ENCODE results near the gene B3GAT2.

DNA sequence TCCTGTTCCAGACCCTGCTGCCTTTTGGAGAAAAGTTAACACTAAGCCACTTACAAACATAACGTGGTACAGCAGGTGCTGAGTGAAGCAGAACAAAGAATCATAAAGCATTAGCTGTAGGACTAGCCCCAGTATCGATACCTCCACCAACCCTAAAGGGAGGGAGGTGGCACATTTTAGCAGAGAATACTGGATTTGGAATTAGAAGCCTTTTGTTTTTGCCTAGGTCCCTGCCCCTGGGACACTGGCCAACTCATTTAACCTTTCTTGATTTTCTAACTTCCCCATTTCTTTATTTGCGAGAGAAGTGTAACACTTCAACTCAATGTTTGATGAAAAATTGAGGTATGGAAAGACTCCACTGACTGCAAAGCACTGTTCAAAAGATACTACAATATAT lies 93.5 kb downstream of the B3GAT2 start:
- no peak for TF ChIP-seq CTCF (CRISPR knock-in tag; IDR thresholded peaks at IDR 0.05)
- no peak for TF ChIP-seq THAP8 (CRISPR knock-in tag; IDR thresholded peaks at IDR 0.05; ENCODE audit: borderline replicate concordance)
- TF ChIP-seq ZNF747 (CRISPR knock-in tag; IDR thresholded peaks at IDR 0.05; ENCODE audit: borderline replicate concordance): no peak
- no peak for TF ChIP-seq ZNF792 (CRISPR knock-in tag; IDR thresholded peaks at IDR 0.05)
- TF ChIP-seq SP2 (CRISPR knock-in tag; IDR thresholded peaks at IDR 0.05): no peak
- TF ChIP-seq, protein P1, sequence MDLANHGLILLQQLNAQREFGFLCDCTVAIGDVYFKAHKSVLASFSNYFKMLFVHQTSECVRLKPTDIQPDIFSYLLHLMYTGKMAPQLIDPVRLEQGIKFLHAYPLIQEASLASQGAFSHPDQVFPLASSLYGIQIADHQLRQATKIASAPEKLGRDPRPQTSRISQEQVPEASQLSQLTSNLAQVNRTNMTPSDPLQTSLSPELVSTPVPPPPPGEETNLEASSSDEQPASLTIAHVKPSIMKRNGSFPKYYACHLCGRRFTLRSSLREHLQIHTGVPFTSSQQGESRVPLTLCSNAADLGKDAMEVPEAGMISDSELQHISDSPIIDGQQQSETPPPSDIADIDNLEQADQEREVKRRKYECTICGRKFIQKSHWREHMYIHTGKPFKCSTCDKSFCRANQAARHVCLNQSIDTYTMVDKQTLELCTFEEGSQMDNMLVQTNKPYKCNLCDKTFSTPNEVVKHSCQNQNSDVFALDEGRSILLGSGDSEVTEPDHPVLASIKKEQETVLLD (CRISPR knock-in tag; IDR thresholded peaks at IDR 0.05; ENCODE audit: low read depth): no peak
- no peak for TF ChIP-seq ESRRA (CRISPR knock-in tag; IDR thresholded peaks at IDR 0.05; ENCODE audit: low read depth)
- no peak for TF ChIP-seq DMTF1 (CRISPR knock-in tag; IDR thresholded peaks at IDR 0.05)
- TF ChIP-seq ZBTB38 (CRISPR knock-in tag; IDR thresholded peaks at IDR 0.05): no peak
- TF ChIP-seq ETV5 (CRISPR knock-in tag; IDR thresholded peaks at IDR 0.05; ENCODE audit: borderline replicate concordance): no peak
- no peak for TF ChIP-seq EP300 (IDR thresholded peaks at IDR 0.05; ENCODE audit: low read depth in 2 of 2, low read length in 2 of 2)
- TF ChIP-seq EP300 (CRISPR knock-in tag; IDR thresholded peaks at IDR 0.05; ENCODE audit: borderline replicate concordance): no peak

All from HepG2 (cell line).